Adrenal gland (tissue), 12 donors: Measurements from ENCODE around the gene PGLYRP1. TPM values are rescaled to one million over a fixed set of nuclear protein-coding genes. Genes with fewer than 3 reads are reported as not detected.

Source experiments
- DNase-seq, 7 donors: peaks; one replicate each; pipeline ENCODE4 v3.0.0-alpha.2; 2019 to 2020
- H3K27ac ChIP-seq, 5 donors: fragments of 200-600 bp; sonication (generic) in 4 of 5; 1 replicate in 3 of 5; 2 replicates in 2 of 5; pipeline versions ENCODE4 v1.5.1 to v1.8.0; 2016 to 2020; ENCODE audit warnings: mild to moderate bottlenecking in 1 of 5
- H3K27me3 ChIP-seq: fragments of 200-600 bp; 2 replicates; pipeline ENCODE4 v1.8.0; 2021
- H3K36me3 ChIP-seq, 2 donors: fragments of 200-600 bp; replicated peaks in 1 of 2; 1 replicate in 1 of 2; 2 replicates in 1 of 2; pipeline versions ENCODE4 v1.5.1 to v1.8.0; 2018 to 2022
- H3K4me1 ChIP-seq, 2 donors: fragments of 200-600 bp; replicated peaks in 1 of 2; 1 replicate in 1 of 2; 2 replicates in 1 of 2; pipeline versions ENCODE4 v1.5.1 to v1.8.0; 2018 to 2021
- H3K4me3 ChIP-seq, 4 donors: fragments of 200-600 bp; sonication (generic) in 3 of 4; one replicate each; pipeline ENCODE4 v1.5.1; 2016 to 2018
- H3K9me3 ChIP-seq, 3 donors: fragments of 200-600 bp; sonication (generic) in 1 of 3; replicated peaks in 1 of 3; 1 replicate in 2 of 3; 2 replicates in 1 of 3; pipeline versions ENCODE4 v1.5.1 to v1.8.0; 2016 to 2021
- CTCF ChIP-seq, 6 experiments: fragments of 450-650 bp in 4 of 6; fragments of 200-600 bp in 2 of 6; sonication (generic) in 1 of 6; IDR thresholded peaks; 1 replicate in 5 of 6; 2 replicates in 1 of 6; pipeline versions ENCODE4 v1.5.1 to v1.8.0; 2016 to 2021; ENCODE audit warnings: antibody characterized with exemption in 6 of 6, mild to moderate bottlenecking in 2 of 6, moderate library complexity in 1 of 6
- POLR2A ChIP-seq, 2 donors: fragments of 450-650 bp; IDR thresholded peaks; one replicate each; pipeline ENCODE4 v1.6.1; 2017; ENCODE audit warnings: antibody characterized with exemption in 2 of 2, mild to moderate bottlenecking in 2 of 2, moderate library complexity in 1 of 2
- WGBS, 4 donors: extraction: QIAGEN DNeasy Blood & Tissue Kit in 2 of 4; methylation state at CpG; one replicate each; pipeline versions ENCODE4 v1.1.5 to v1.1.7; 2013 to 2017; 5-methylcytosine and 5-hydroxymethylcytosine counted together
- intact Hi-C, 2 donors: fragments of 100-400 bp; cut with DNase I; formaldehyde crosslinking; loops; one replicate each; pipeline versions ENCODE4 v1.14.1 to v1.15.0; 2022 to 2023
- polyA plus RNA-seq, 3 donors: library from polyadenylated mRNA; stranded (reverse); fragments of 200-250 nt in 2 of 3; fragments of 350-450 nt in 1 of 3; fragmentation: Illumina TruSeq in 1 of 3; extraction: RNeasy Lipid Tissue Mini Kit (QIAGEN cat#74804) in 1 of 3; gene quantifications; one replicate each; pipeline ENCODE4 v1.2.3, GENCODE V29; 2013 to 2014
- total RNA-seq, 9 donors: library from RNA; depleted of rRNA in 4 of 9; stranded (reverse); fragments of >200 nt in 4 of 9; fragments of 120-200 nt in 1 of 9; fragmentation: NEBNext Ultra II Directional in 1 of 9; extraction: Animal tissue kit (Norgen Biotek cat#: 25700) in 1 of 9; gene quantifications; one replicate each; pipeline versions ENCODE4 v1.1.0 to v1.2.4, GENCODE V29; 2013 to 2023
- donor health status: healthy with polysubstance abuse.
- donor health status: Bipolar disorder and iron deficiency.
- donor health status: DM: yes; HTN: yes; CAD: no.
- donor health status: DM: no; HTN: no; CAD: no.
- donor health status: DM: no; HTN: no; CAD: no.
- donor health status: DM: yes; HTN: yes; CAD: no.

PGLYRP1 gene
- total and polyA plus RNA-seq, 12 donors = 0.17 TPM; not detected in 10

GRCh38 chr19:45981350-45981749 lies 41.5 kb downstream of the PGLYRP1 start:
- H3K27me3 ChIP-seq = no peaks in the 10 kb centered on the region
- 21 to 38% (median 32%) methylated on average over 2 of the region's 2 CpGs for WGBS, 4 donors

DNA sequence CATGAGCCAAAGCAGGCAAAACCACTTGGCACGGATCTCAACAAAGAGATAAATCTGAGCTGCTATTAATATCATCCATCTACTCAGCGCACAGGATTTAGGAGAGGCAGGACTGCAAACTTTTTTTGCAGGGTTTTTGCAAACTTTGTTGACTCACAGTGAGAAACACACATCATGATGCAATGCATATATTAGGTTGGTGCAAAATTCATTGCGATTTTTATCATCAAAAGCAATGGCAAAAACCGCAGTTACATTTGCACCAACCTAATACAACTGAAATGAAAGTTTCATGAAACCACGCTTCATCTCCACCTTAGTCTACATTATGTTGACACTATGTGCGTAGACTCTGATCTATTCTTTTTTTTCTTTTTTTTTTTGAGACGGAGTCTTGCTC lies 44.7 kb downstream of the PGLYRP1 start:
- Histone ChIP-seq H3K36me3 (no peaks in the 10 kb centered on the region), H3K4me3 (no peak overlapping the region), H3K4me1 (peaks cover 4 to 6% of the 10 kb centered on the region in 2 donors), H3K27me3 (peaks cover 8% of the 10 kb centered on the region), H3K27ac (no peak overlapping the region), H3K9me3 (no peaks in the 10 kb centered on the region)
- WGBS, 4 donors = 75 to 81% (median 78%) methylated on average over 7 of the region's 7 CpGs
- intact Hi-C loops = no loop called here
- DNase-seq = no peak
- TF ChIP-seq POLR2A (IDR thresholded peaks at IDR 0.05) = no peak
- TF ChIP-seq CTCF (IDR thresholded peaks at IDR 0.05) = no peak

More at GRCh38 chr19:45981350-45981749, 41.5 kb downstream of the PGLYRP1 start:
- TF ChIP-seq CTCF (IDR thresholded peaks at IDR 0.05) (no peak), POLR2A (IDR thresholded peaks at IDR 0.05) (no peak)
- H3K9me3 ChIP-seq = no peaks in the 10 kb centered on the region
- DNase-seq = peak; percentile 56 to 80 (median 71)
- H3K4me3 ChIP-seq = no peak overlapping the region
- intact Hi-C loops = no loop called here
- no peaks in the 10 kb centered on the region for H3K36me3 ChIP-seq
- H3K27ac ChIP-seq = no peak overlapping the region
- H3K4me1 ChIP-seq = peaks cover 4 to 6% of the 10 kb centered on the region in 2 donors

GRCh38 chr19:45976178-45976577 lies 46.7 kb downstream of the PGLYRP1 start:
- Histone ChIP-seq H3K27ac (no peak overlapping the region), H3K4me1 (peaks cover 2% of the 10 kb centered on the region in 2 donors), H3K36me3 (no peaks in the 10 kb centered on the region), H3K27me3 (peaks cover 19% of the 10 kb centered on the region), H3K9me3 (no peaks in the 10 kb centered on the region), H3K4me3 (no peak overlapping the region)
- TF ChIP-seq CTCF (IDR thresholded peaks at IDR 0.05) (no peak), POLR2A (IDR thresholded peaks at IDR 0.05) (no peak)
- intact Hi-C loops = no loop called here
- WGBS, 4 donors = 36 to 53% (median 41%) methylated on average over 12 to 14 of the region's 14 CpGs
- DNase-seq = peak in 1 of 7 donors; percentile 71

DNA sequence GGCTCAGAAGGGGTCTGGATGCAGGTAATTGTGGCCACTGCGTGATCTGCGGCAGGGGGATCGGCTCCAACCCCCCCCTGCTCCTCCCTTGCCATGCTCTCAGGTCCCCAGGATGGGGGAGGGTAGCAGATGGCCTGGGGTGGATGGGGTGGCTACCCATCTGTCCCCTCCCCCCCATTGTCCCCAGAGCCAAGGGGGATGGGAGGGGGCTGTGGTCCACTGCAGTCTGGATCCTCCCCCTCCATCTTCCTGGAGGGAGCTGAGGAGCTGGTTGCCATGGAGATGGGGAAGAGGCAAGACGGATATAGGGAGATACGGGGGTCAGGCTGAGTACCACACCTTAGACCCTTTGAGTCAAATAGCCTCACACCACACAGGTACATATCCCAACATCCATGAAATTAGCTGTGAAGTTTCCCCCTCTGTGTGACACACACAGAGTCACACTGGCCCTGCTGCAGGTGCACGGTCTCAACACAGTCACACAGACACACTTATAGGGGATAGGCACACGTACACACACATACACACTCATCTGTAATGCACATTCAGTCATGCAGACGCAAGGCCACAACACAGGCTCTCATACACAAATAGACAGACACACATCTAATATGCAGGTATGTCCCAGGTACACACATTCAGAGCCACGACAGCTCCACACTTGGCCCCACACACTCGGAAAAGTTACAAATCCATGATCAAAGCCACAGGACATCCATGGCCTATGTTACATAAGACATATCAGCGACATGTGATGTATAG lies 47.4 kb downstream of the PGLYRP1 start:
- peaks cover 19% of the 10 kb centered on the region for H3K27me3 ChIP-seq
- no peak for TF ChIP-seq POLR2A (IDR thresholded peaks at IDR 0.05)
- no peak for TF ChIP-seq CTCF (IDR thresholded peaks at IDR 0.05)

More for the DNA sequence above, 47.4 kb downstream of the PGLYRP1 start:
- no peak overlapping the region for H3K4me3 ChIP-seq
- H3K4me1 ChIP-seq = no peaks in the 10 kb centered on the region
- H3K9me3 ChIP-seq = no peaks in the 10 kb centered on the region
- no peaks in the 10 kb centered on the region for H3K36me3 ChIP-seq
- H3K27ac ChIP-seq = no peak overlapping the region
- no peak for DNase-seq
- 76 to 78% (median 77%) methylated on average over 9 to 11 of the region's 11 CpGs for WGBS, 4 donors
- intact Hi-C loops = no loop called here
